Measurements from ENCODE around the gene DAP.

- TF ChIP-seq CTCF (IDR thresholded peaks at IDR 0.05), result no peak
- TF ChIP-seq POLR2A (IDR thresholded peaks at IDR 0.05), result no peak
Observed at GRCh38 chr5:10691826-10692785, 68.9 kb downstream of the DAP start.

All from adrenal gland (tissue), 5 donors.